Upper lobe of left lung (tissue), 4 donors: ENCODE results near the gene MACROH2A2.

ENCODE experiments used
- POLR2A ChIP-seq, 4 donors: fragments of 450-650 bp; IDR thresholded peaks; one replicate each; pipeline ENCODE4 v1.5.1; 2016 to 2017; ENCODE audit warnings: antibody characterized with exemption in 4 of 4, mild to moderate bottlenecking in 2 of 4
- POLR2AphosphoS5 ChIP-seq, 2 donors: sonication (generic); formaldehyde crosslinking; IDR thresholded peaks; one replicate each; pipeline ENCODE4 v1.5.1; 2017; ENCODE audit warnings: antibody characterized with exemption in 2 of 2
- TF ChIP-seq, protein P1 (sequence below), 6 experiments: fragments of 450-650 bp in 4 of 6; fragments of 200-600 bp in 2 of 6; sonication (generic) in 2 of 6; IDR thresholded peaks; one replicate each; pipeline ENCODE4 v1.5.1; 2016 to 2019; ENCODE audit warnings: antibody characterized with exemption in 6 of 6

DNA sequence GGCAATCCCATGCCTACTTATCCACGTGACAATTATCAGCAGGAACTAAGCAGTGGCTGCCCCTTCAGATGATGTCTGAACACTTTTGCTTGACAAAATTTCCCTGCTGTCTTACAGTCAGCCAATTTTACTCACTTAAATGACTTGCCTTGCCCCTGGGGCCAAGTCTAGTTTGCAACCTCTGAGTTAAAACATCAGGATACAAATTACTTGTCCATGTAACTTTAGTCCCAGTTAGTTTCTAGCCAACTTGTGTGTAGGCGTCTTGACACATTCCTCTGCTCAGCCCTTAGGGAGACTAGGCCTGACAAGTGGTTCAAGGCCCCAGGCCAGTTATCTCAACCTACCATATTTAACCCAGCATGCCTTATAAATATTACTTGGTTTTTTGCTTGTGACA is 105.5 kb downstream of the MACROH2A2 start:
- TF ChIP-seq, protein P1, sequence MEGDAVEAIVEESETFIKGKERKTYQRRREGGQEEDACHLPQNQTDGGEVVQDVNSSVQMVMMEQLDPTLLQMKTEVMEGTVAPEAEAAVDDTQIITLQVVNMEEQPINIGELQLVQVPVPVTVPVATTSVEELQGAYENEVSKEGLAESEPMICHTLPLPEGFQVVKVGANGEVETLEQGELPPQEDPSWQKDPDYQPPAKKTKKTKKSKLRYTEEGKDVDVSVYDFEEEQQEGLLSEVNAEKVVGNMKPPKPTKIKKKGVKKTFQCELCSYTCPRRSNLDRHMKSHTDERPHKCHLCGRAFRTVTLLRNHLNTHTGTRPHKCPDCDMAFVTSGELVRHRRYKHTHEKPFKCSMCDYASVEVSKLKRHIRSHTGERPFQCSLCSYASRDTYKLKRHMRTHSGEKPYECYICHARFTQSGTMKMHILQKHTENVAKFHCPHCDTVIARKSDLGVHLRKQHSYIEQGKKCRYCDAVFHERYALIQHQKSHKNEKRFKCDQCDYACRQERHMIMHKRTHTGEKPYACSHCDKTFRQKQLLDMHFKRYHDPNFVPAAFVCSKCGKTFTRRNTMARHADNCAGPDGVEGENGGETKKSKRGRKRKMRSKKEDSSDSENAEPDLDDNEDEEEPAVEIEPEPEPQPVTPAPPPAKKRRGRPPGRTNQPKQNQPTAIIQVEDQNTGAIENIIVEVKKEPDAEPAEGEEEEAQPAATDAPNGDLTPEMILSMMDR (IDR thresholded peaks at IDR 0.05): no peak
- no peak for TF ChIP-seq POLR2A (IDR thresholded peaks at IDR 0.05)
- TF ChIP-seq POLR2AphosphoS5 (IDR thresholded peaks at IDR 0.05): no peak
